DND-41 (cell line): Measurements from ENCODE around the gene OSBP2.

Experiments
- CTCF ChIP-seq: IDR thresholded peaks from 2 replicates; pipeline ENCODE4 v1.5.1; 2012; ENCODE audit warnings: borderline replicate concordance, low read length, moderate library complexity, mild to moderate bottlenecking; ENCODE audit not compliant: poor library complexity, severe bottlenecking; ENCODE audit errors: extremely low read depth
- EZH2 ChIP-seq: IDR thresholded peaks from 3 replicates; pipeline ENCODE4 v1.6.1; 2012; ENCODE audit warnings: borderline replicate concordance, low read depth, mild to moderate bottlenecking, moderate library complexity, low read length, inconsistent platforms; ENCODE audit not compliant: severe bottlenecking

GRCh38 chr22:30655532-30655931, 39.1 kb upstream of the OSBP2 start:
- TF ChIP-seq CTCF = no peak
- TF ChIP-seq EZH2 = no peak
